HCT116 (cell line): ENCODE measurements around the gene CARMIL1. TPM values are rescaled to one million over a fixed set of nuclear protein-coding genes. Genes with fewer than 3 reads are reported as not detected.

Experiments used
- ATAC-seq: fragments of 200-7000 bp; cut with Tn5 transposase; 2 replicates; pipeline ENCODE4 v1.9.1; 2020; ENCODE audit warnings: mild to moderate bottlenecking, moderate library complexity
- BruUV-seq: library from RNA; stranded (reverse); fragments of 400-500 nt; replicated peaks from 2 replicates; lab custom pipeline; 2021; lab: Mats Ljungman, UMichigan
- CTCF ChIA-PET: fragments of 300-600 bp; sonication (Branson Sonifier 250); formaldehyde crosslinking; loops from one replicate; lab custom pipeline; 2021; ENCODE audit warnings: antibody characterized with exemption; lab: Charles Lee
- POLR2A ChIA-PET: fragments of 300-600, 350-600 bp; sonication (Branson Sonifier 250); formaldehyde crosslinking; loops from one replicate; lab custom pipeline; 2021; ENCODE audit warnings: antibody characterized with exemption; lab: Charles Lee
- RAD21 ChIA-PET, 2 experiments: fragments of 300-600 bp; sonication (Branson Sonifier 250); formaldehyde crosslinking; loops; one replicate each; lab custom pipeline; 2023; ENCODE audit warnings: low total read pairs in 2 of 2; ENCODE audit not compliant: uncharacterized antibody in 2 of 2, unreplicated experiment in 2 of 2, low non-redundant PET in 1 of 2; lab: Charles Lee
- DNase-seq: peaks from one replicate; pipeline ENCODE4 v3.0.0-alpha.2; 2010; ENCODE audit warnings: low read depth, low spot score
- H2AFZ ChIP-seq: fragments of 200-600 bp; shearing (Covaris generic), sonication (generic); 2 replicates; pipeline ENCODE4 v1.6.1; 2017; ENCODE audit warnings: low read depth, mixed run types, mixed read lengths, antibody characterized with exemption, low read length; ENCODE audit not compliant: poor library complexity, severe bottlenecking
- H3K27ac ChIP-seq: 2 replicates; pipeline ENCODE4 v1.5.1; 2012; ENCODE audit warnings: low read depth, low read length
- H3K27me3 ChIP-seq: fragments of 200-600 bp; sonication (generic); 2 replicates; pipeline ENCODE4 v1.6.1; 2016; ENCODE audit warnings: mixed run types, low read length, mixed read lengths; ENCODE audit not compliant: insufficient read depth
- H3K36me3 ChIP-seq, 2 experiments: fragments of 200-500 bp in 1 of 2; fragments of 200-600 bp in 1 of 2; sonication (Bioruptor generic) in 1 of 2; sonication (generic) in 1 of 2; 2 replicates each; pipeline versions ENCODE4 v1.5.1 to v1.6.1; 2014 to 2016; ENCODE audit warnings: low read length in 2 of 2, inconsistent platforms in 1 of 2, mixed read lengths in 1 of 2, mixed run types in 1 of 2; ENCODE audit not compliant: insufficient read depth in 2 of 2, control insufficient read depth in 1 of 2
- H3K4me1 ChIP-seq, 2 experiments: fragments of 200-600 bp in 1 of 2; sonication (generic) in 1 of 2; 2 replicates each; pipeline versions ENCODE4 v1.5.1 to v1.6.1; 2012 to 2017; ENCODE audit warnings: low read length in 2 of 2, inconsistent platforms in 1 of 2, mild to moderate bottlenecking in 1 of 2, mixed read lengths in 1 of 2, mixed run types in 1 of 2, moderate library complexity in 1 of 2; ENCODE audit not compliant: insufficient read depth in 2 of 2, control insufficient read depth in 1 of 2
- H3K4me2 ChIP-seq: fragments of 200-600 bp; sonication (generic); 2 replicates; pipeline ENCODE4 v1.6.1; 2017; ENCODE audit warnings: mixed run types, low read length, mixed read lengths
- H3K4me3 ChIP-seq, 2 experiments: fragments of 200-600 bp in 1 of 2; sonication (generic) in 1 of 2; replicated peaks in 1 of 2; 2 replicates each; pipeline ENCODE4 v1.5.1; 2011 to 2016; ENCODE audit warnings: low read length in 2 of 2, control low read depth in 1 of 2, low read depth in 1 of 2, mild to moderate bottlenecking in 1 of 2, mixed read lengths in 1 of 2, mixed run types in 1 of 2
- H3K79me2 ChIP-seq: fragments of 200-600 bp; sonication (generic); 2 replicates; pipeline ENCODE4 v1.6.1; 2017; ENCODE audit warnings: mild to moderate bottlenecking, mixed run types, low read length, moderate library complexity, mixed read lengths; ENCODE audit not compliant: insufficient read depth
- H3K9ac ChIP-seq: fragments of 200-600 bp; sonication (generic); 2 replicates; pipeline ENCODE4 v1.6.1; 2016; ENCODE audit warnings: low read length, mixed read lengths
- H3K9me2 ChIP-seq: fragments of 200-600 bp; sonication (generic), shearing (Covaris generic); 2 replicates; pipeline ENCODE4 v1.6.1; 2017; ENCODE audit warnings: mixed run types, mild to moderate bottlenecking, moderate library complexity; ENCODE audit not compliant: insufficient read depth
- H3K9me3 ChIP-seq, 2 experiments: fragments of 200-500 bp in 1 of 2; fragments of 200-600 bp in 1 of 2; sonication (Bioruptor generic) in 1 of 2; sonication (generic) in 1 of 2; 2 replicates each; pipeline ENCODE4 v1.6.1; 2014 to 2017; ENCODE audit warnings: low read length in 2 of 2, mixed read lengths in 2 of 2, inconsistent platforms in 1 of 2, low read depth in 1 of 2, mild to moderate bottlenecking in 1 of 2, mixed run types in 1 of 2, moderate library complexity in 1 of 2; ENCODE audit not compliant: control insufficient read depth in 1 of 2, insufficient read depth in 1 of 2
- H4K20me1 ChIP-seq: fragments of 200-600 bp; sonication (generic), shearing (Covaris generic); 2 replicates; pipeline ENCODE4 v1.6.1; 2017; ENCODE audit warnings: mixed run types, mild to moderate bottlenecking, moderate library complexity; ENCODE audit not compliant: insufficient read depth
- ATF3 ChIP-seq: IDR thresholded peaks from 2 replicates; pipeline ENCODE4 v1.6.1; 2012
- CBX3 ChIP-seq: IDR thresholded peaks from 2 replicates; pipeline ENCODE4 v1.6.1; 2012; ENCODE audit warnings: low read depth
- CEBPB ChIP-seq: IDR thresholded peaks from 2 replicates; pipeline ENCODE4 v1.6.1; 2012; ENCODE audit warnings: low read depth
- EGR1 ChIP-seq: IDR thresholded peaks from 2 replicates; pipeline ENCODE4 v1.6.1; 2012; ENCODE audit warnings: low read depth
- ELF1 ChIP-seq: IDR thresholded peaks from 2 replicates; pipeline ENCODE4 v1.6.1; 2012; ENCODE audit warnings: low read depth, borderline replicate concordance
- FOSL1 ChIP-seq: IDR thresholded peaks from 2 replicates; pipeline ENCODE4 v1.6.1; 2012; ENCODE audit warnings: low read depth
- JUND ChIP-seq: IDR thresholded peaks from 2 replicates; pipeline ENCODE4 v1.6.1; 2012
- MAX ChIP-seq: IDR thresholded peaks from 2 replicates; pipeline ENCODE4 v1.6.1; 2012
- POLR2A ChIP-seq: IDR thresholded peaks from 2 replicates; pipeline ENCODE4 v1.7.0; 2011; ENCODE audit warnings: borderline replicate concordance; ENCODE audit not compliant: insufficient read depth, insufficient read length; ENCODE audit errors: extremely low read depth
- POLR2AphosphoS5 ChIP-seq: IDR thresholded peaks from 2 replicates; pipeline ENCODE4 v1.6.1; 2011; ENCODE audit warnings: mild to moderate bottlenecking, low read depth, low read length, moderate library complexity
- RAD21 ChIP-seq: IDR thresholded peaks from 2 replicates; pipeline ENCODE4 v1.6.1; 2012; ENCODE audit warnings: low read depth, mild to moderate bottlenecking
- REST ChIP-seq: IDR thresholded peaks from 2 replicates; pipeline ENCODE4 v1.6.1; 2012; ENCODE audit warnings: low read depth
- SP1 ChIP-seq: IDR thresholded peaks from 2 replicates; pipeline ENCODE4 v1.6.1; 2012; ENCODE audit warnings: low read depth
- SRF ChIP-seq: IDR thresholded peaks from 2 replicates; pipeline ENCODE4 v1.6.1; 2012; ENCODE audit warnings: low read depth
- TCF7L2 ChIP-seq: IDR thresholded peaks from 2 replicates; pipeline ENCODE4 v1.7.0; 2011; ENCODE audit warnings: borderline replicate concordance, inconsistent platforms; ENCODE audit not compliant: insufficient read depth, insufficient read length; ENCODE audit errors: extremely low read depth
- ZFX ChIP-seq: fragments of 450-650 bp; IDR thresholded peaks from 2 replicates; pipeline ENCODE4 v1.6.1; 2017
- ZNF274 ChIP-seq: fragments of 200-500 bp; sonication (Bioruptor generic); IDR thresholded peaks from 2 replicates; pipeline ENCODE4 v1.6.1; 2014; ENCODE audit warnings: mild to moderate bottlenecking, low read depth, low read length, inconsistent platforms
- intact Hi-C: fragments of 100-400 bp; cut with micrococcal nuclease; formaldehyde crosslinking; loops from 2 replicates; pipeline ENCODE4 v1.10.0; 2022
- total RNA-seq: library from RNA; stranded (reverse); gene quantifications from one replicate; pipeline ENCODE4 v1.2.1, GENCODE V29; 2021; ENCODE audit not compliant: unreplicated experiment

CARMIL1 gene
- total RNA-seq, 1 experiment from 2014 or later = 21.7 TPM

- TF ChIP-seq MAX = no peak
- no peak for TF ChIP-seq SRF
- no peak for TF ChIP-seq JUND
- TF ChIP-seq POLR2AphosphoS5 = no peak
- TF ChIP-seq ATF3 = no peak
- no peak for TF ChIP-seq CBX3
- TF ChIP-seq ELF1 = no peak
- TF ChIP-seq POLR2A = no peak
- no peak for TF ChIP-seq REST
- TF ChIP-seq EGR1 = no peak
- TF ChIP-seq SP1 = no peak
- TF ChIP-seq TCF7L2 = no peak
- TF ChIP-seq CEBPB = no peak
- TF ChIP-seq RAD21 = no peak
- TF ChIP-seq ZFX = no peak
- no peak for TF ChIP-seq FOSL1
- no peak for TF ChIP-seq ZNF274
- Histone ChIP-seq H3K36me3 (no peaks in the 10 kb centered on the region), H3K79me2 (no peaks in the 10 kb centered on the region), H3K4me3 (no peak overlapping the region), H3K27ac (no peak overlapping the region), H3K4me1 (peaks cover 0 to 16% of the 10 kb centered on the region in 2 experiments; a peak in 1 of 4 replicates), H3K9ac (no peak overlapping the region), H3K9me3 (no peaks in the 10 kb centered on the region), H3K4me2 (no peak overlapping the region), H3K9me2 (no peaks in the 10 kb centered on the region; the same call in 1 of the 2 replicates), H2AFZ (no peak overlapping the region), H4K20me1 (no peaks in the 10 kb centered on the region), H3K27me3 (no peaks in the 10 kb centered on the region)
- ChIA-PET POLR2A (no interaction called here), CTCF (interaction anchor here (1.4 to 5.4 kb wide), 2 partner anchors 208 to 221 kb away, joined by 6 to 44 read pairs; partner anchors contain the start of gene CARMIL1), RAD21 (no interaction called here)
- no peak for DNase-seq
- no TSS peak for BruUV-seq
- intact Hi-C loops = no loop called here
- ATAC-seq = no peak
These were observed 207.4 kb downstream of the CARMIL1 start for GRCh38 chr6:25486550-25486949.
